Brain pericyte (primary cell): ENCODE results near the gene SGTA.
A peak's percentile ranks its signal among the peaks of the same experiment; 100 is the strongest.

Source experiments
- DNase-seq: peaks from one replicate; pipeline ENCODE4 v3.0.0-alpha.2; 2012; ENCODE audit warnings: low read depth, low spot score

Gene SGTA

DNA sequence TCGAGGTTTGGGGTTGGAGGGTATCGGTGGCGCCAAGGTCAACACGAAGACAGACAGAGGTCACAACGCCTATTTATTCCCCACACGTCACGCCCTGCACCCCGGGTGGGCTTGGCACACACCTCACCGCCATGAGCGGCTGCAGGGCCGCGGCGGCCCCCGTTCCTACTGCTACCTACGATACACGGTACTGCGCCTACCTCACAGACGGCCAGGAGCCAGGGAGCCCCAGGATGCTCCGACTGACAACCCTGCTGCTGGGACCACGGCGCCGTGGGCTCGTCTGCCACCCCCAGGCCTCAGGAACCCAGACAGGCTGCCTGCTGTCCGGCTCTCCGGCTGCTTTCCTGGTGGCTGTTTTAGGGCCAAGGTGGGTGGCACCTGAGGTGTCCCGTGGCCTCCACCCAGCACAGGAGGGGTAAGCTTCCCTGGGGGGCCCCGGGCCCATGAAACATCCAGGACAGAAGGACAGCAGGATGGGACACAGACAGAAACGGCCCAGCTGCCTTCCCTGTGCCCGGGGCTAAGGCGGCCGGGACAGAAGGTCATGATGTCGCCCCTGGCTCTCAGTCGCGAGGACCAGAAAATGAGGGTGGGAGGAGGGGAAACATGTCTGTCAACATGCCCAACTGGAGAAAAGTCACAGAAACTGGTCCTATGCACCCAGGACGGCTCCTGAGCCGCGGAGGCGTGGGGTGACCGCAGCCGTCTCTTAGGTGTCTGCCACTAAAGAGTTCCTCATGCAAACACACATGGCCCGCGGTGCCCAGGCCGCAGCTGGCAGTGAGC is 28.2 kb downstream of the SGTA start:
- DNase-seq, result no peak

DNA sequence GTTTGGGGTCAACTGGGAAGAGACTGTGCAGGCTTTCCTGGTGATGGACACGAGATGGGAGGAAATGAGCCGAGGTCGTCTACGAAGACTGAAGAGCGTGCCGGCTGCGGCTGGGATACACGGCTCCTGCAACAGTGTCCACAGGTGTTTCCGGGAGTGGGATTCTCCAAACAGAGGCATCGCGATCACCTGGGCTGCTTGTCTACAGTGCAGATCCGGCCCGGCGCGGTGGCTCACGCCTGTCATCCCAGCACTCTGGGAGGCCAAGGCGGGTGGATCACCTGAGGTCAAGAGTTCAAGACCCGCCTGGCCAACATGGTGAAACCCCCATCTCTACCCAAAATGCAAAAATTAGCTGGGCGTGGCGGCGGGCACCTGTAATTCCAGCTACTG is 31.6 kb downstream of the SGTA start:
- DNase-seq, result no peak

DNA sequence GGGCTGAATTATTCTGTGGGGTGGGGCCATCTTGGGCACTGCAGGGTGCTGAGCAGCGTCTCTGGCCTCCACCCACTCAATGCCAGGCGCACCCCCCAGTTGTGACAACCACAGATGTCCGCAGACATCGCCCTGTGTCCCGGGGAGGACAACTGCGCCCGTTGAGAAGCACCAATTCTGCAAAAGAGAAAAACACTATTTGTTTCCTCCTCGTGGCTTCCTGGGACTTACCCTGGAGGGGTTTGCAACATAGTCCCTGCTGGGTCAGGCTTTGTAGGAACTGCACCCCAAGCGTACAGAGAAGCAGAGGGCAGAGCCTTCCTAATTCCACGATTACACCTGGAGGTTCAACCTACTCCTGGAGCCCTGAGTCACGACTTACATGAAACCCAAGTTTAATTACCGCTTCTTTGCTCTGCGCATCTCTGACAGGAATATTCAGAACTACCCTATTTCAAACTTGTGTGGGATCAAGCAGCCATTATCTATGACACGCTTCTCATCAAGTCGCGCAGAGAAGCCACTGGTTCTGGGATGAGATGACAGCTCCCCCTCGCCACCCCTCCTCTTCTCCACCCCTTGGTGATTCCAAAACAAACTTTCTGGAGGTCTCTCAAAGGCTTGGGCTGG is 32.1 kb downstream of the SGTA start:
- DNase-seq, result no peak

DNA sequence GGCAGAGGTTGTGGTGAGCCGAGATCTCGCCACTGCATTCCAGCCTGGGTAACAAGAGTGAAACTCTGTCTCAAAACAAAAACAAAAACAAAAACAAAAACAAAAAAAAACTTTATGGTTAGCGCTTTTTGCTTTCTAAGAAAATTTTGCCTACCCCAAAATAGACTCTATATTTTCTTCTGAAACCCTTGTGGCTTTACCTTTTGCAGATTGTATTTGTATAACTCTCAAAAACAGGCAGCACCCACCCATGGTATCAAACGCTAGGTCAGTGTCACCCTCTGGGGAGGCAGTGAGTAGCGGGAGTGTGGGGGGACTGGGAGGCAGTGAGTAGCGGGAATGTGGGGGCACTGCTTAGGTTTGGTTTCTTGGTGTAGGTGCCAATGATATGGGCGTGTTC is 35.7 kb downstream of the SGTA start:
- DNase-seq, result no peak

DNA sequence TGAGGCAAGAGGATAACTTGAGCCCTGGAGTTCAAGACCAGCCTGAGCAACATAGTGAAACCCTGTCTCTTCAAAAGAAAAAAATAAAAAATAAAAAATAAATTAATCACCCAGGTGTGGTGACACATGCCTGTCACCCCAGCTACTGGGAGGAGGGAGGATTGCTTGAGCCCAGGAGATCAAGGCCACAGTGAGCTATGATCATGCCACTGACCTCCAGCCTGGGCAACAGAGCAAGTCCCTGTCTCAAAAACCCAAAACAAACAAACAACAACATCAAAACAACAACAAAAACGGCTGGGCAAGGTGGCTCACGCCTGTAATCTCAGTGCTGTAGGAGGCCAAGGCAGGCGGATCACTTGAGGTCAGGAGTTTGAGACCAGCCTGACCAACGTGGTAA is 39.0 kb downstream of the SGTA start:
- no peak for DNase-seq

DNA sequence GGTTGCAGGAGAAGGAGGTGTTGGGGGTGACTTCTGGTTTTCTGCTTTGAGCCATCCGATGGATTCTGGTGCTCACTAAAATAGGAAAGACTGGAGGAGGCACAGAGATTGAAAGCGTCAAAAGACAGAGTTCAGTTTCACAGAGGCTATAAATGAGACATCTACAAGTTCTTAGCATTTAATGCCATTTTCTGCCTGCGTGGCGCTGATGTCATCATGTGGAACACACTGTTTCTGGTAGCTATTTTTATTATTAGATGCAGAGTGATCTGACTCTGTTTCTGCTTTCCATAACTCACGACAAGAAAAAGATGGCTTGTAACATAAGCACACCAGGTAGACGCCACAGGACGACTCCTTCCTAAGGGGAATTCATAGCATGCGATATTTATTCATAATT is 40.0 kb downstream of the SGTA start:
- DNase-seq, result no peak

DNA sequence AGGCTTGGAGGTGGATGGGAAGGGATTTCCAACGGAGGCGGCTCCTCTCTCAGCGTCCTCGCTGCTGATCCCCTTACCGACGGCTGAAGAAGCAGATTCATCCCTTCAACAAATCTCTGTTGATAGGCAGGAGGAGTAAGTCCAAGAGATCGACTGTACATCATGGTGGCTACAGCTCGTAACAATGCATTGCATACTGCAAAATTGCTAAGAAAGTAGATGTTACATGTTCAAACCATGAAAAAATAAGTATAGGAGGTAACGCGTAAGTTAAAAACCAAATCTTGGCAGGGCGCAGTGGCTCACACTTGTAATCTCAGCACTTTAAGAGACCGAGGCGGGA is 42.8 kb downstream of the SGTA start:
- DNase-seq, result no peak

DNA sequence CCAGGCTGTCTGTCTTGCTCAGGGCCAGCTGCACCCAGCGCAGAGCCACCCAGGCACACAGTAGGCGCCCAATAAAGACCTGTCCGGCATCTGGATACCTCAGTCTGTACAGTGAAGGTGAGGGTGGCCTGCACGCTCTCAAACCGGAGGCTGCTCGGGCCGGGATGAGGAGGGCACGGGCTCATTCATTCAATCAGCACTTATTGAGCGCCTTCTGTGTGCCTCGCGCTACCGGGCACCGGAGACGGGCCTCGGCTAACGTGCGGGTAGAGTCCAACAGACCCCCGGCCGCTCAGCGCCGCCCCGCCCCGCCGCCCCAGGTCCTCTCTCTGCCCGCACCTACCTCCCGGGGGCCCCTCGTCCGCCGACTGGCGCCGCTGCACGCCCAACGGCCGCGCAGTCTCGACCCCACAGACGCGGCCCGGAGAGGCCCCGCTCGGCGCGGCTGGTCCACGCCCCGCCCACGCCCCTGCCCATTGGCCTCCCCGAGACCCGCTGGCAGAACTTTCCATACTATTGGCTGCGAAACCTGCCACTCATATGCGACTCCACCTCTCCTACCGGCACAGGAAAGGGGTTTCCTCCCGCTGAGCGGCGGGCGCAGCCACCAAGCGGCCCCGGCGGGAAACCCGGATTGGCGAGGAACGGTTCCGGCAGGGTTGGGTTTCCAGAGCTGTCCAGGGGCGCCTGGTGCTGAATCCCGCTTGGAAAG is 43.3 kb downstream of the SGTA start, which contains the start of gene SLC39A3:
Gene SLC39A3 (minus strand): TSS at position 416 of the 712 bp plus-strand sequence. CDS start 2,760 bp downstream, outside the sequence.
- peak; percentile 87 for DNase-seq

DNA sequence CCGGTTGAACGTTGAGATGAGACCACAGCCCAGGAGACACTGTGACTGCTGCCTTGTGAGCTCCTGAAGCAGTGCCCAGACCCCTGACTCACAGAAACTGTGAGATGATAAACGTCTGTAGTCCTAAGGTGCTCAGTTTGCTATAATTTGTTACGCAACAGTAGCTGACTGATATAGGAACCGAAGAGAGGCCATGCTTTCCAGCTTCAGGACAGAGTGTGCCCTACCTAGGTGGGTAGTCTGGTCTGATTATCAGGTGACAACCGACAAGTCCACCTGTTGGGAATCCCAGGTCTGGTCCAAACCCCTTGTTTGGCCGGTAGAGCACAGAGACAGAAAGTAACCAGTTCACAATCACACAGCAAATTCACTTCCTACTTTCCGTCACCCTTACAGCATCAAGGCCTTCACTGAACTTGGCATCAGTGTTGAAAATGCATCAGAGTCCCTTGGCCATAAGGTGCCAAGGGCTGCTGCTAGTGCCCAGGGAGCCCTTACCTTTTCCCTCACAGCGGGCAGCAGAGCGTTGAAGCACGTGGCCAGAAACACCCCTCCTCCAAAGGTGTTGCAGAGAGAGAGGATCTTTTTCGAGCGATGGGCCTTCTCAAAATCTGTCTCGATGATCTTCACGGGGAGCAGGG is 46.4 kb downstream of the SGTA start:
- DNase-seq, result no peak

DNA sequence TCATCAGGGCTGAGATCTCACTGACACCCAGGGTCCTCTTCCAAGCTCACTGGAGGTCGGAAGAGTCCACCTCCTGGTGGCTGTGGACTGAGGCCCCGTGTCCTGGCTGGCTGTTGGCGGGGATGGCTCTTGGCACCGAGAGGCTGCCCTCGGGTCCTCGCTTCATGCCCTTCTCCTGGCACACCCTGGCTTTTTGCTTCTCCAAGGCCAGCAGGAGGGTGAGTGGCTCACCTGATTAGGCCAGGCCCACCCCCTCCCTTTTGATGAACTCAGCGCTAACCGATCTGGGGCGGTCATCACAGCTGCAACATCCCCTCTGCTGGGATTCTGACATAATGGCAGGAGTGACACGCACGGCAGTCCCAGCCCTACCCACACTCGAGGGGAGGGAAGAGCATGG is 47.7 kb downstream of the SGTA start:
- no peak for DNase-seq

DNA sequence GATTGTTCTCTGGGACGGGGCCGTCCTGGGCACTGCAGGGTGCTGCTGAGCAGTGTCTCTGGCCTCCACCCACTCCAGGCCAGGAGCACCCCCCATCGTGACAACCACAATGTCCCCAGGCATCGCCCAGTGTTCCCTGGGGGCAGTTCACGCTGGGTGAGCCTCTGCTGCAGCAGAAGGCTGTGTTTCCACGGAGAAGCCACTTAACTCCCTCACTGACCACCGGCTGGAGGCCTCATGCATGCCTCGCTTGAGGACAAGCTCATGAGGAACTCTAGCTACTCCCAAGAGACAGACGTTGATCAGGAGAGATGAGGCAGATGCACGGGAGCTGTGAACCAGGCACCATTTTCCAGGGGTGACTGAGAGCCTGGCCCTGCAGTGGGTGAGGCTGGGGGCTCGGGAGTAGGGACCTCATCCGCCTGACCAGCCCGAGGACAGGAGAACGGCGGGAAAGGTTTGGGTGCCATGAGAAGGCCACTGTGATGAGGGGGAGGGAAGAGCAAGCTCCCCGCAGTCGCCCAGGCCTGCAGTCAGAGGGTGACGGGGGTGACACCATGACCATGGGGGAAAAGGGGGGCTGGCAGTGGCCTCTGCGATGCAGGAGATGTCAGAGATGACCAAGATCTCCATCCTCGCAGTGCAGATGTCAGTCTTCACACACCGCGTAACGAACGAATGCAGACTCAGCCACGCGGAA is 48.3 kb downstream of the SGTA start:
- DNase-seq, result no peak

DNA sequence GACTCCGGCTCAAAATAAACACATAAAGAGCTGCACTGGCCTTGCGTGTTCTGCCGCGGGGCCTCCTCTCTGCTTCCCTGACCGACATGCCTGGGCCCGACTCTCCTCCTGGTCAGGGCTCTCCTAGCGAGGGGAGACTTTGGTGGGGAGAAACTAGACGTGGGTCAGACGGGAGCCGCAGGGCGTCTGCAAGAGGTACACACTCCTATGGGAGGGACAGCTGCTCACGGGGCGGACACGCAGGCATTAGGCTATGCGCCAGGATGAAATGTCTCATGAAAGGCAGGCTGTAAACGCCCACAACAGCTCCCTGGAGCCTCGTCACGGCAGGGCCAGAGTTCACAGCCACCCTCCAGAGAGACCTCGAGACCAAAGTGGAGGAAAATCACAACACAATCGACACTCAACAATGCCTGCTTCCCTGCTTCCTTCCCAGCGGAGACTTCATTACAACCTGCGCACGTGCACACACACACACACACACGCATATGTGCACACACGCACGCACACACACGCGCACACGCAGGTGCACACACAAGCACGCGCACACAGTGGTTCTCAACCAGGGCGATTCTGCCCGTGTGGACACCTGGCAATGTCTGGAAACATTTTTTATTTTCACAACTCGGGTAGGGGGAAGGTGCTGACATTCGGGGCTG is 49.0 kb downstream of the SGTA start:
- DNase-seq, result no peak

DNA sequence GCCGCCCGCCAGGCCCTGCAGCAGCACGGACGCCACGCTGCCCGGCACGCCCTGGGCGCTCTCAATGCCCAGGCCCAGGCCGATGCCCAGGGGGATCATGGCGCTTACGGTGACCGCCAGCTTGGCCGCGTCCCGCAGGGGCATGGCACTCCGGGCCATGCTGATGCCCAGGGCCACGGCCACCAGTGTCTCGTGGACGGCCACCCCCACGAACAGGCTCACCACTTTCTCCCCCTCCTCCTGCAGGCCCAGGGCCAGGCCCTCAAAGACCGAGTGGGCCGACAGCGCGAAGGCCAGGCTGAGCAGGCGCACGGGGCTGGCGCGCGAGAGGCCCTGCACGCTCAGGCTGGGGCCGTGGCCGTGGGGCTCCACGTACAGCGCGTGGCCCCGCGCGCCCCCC is 50.2 kb downstream of the SGTA start:
- DNase-seq, result no peak

DNA sequence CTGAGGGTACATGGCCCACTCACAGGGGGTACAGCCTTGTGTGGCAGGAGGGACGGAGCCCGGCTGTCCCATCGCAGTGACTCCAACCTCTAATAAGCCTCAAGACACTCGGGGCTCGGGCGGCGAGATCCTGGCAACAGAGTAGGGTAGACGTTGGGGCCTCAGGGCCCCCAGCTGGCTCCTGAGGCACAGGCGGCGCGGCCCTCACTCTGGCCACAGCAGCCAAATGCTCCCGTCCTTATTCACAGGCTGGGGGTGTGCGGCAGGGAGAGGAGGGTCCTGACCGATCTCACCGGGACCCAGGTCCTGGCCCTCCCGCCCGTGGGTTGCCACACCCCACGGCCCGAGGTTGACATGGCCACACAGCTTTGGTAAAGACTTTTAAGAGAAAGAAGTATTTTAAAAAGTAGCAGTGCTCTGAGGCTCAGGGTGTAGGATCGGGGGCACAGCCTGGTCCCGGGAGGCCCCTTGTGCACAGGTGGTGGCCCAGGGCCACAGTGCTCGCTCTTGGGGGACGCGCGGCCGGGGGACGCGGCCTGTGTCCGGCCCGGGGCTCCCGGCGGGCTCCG is 50.8 kb downstream of the SGTA start:
- DNase-seq, result no peak

DNA sequence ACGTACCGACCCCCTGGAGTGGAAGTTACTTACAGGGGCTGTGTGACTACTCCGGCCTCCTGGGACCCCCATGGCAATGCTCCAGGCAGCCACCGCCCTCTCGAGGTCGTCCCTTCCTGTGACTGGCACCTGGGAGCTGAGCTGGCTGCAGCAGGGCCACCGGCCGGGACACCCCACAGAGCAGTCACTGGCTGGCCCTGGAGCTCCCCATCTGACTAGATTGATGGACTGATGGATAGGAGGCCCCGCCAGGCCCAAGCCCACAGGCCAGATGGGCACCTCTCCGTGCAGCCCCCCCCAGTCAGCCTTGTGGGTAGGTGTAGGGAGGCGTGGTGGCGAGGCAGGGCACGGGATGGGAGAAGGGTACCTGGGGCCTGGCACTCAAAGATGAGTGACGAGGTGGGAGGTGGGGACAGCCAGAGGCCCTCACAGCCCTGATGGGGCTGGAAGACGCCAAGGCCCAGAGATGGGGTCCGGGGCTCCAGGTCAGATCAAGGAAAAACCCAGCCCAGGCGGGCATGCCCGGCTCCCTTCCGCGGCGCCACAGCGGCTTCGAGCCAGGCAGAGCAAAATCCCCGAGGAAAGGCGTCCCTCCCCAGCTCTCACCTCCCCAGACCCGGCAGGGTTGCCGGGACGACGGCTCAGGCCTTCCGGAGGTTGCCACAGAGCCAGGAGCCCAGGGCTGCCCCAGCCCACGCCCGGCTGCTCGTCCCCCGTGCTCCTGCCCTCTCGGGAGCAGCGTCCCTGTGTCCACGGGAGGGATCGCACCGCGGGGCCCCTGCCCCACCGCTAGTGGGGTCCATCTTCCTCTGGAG is 51.7 kb downstream of the SGTA start:
- no peak for DNase-seq

DNA sequence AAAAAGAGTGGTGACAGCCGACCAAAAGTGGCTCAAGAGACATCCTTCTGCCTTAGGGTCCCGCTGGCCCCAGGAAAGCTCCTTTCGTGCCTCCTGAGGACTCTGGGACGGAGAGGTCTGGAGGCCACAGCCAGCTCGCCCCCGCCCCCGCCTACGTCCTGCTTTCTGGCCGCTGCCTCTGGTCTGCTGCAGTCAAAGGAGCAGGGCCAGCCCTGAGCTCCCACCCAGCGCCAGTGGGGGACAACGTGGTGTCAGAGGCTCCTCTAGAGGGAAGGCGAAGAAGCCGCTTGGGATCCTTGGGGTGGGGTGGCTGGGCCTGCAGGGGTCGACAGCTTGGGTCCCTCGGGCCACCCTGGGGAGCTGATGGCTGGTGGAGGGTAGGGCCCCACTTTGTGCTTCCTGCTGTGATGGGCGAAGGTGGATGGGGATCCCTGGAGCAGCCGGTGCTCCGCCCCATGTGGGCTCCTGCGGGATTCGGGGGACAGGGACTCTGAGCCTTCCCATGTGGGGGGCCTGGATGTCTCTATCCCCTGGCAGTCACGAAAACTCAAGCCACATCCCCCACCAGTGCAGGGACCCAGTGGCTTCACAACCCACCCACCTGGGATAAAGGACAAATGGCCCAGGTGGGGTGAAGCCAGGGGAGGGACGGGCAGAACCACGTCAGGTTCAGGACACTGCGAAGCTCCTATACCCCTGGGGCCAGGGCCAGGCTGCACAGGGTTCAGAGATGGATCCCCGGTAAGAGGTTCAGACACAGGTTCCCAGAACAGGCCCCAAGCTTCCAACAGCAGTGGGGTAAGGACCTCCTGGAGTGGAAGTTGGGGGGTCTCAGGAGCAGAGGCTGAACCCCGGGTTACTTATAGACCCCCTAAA is 52.9 kb downstream of the SGTA start:
- DNase-seq, result no peak

DNA sequence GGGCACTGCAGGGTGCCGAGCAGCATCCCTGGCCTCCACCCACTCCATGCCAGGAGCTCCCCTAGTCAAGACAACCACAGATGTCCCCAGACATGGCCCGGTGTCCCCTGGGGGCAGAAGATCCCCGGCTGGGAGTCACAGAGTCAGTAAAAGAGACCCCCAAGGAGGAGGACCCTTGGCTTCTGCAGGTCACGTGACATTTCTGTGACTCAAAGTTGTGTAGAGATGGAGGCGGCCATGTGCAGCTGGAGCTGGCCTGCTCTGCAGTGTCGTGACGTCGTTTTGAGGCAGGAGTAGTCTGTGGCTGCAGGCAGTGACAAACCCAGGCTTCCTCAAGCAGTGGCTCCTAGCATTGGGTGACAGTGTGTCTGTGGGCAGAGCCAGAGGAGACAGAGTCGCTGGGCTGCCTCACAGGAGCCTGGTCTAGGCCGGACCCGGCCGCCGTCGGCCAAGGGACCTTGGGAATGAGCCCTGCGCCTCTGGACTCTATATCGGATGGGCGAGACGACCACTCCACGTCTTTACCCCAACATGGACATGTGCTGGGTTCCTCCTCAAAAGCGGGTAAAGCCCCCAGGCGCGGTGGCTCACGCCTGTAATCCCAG is 54.2 kb downstream of the SGTA start:
- DNase-seq, result no peak

DNA sequence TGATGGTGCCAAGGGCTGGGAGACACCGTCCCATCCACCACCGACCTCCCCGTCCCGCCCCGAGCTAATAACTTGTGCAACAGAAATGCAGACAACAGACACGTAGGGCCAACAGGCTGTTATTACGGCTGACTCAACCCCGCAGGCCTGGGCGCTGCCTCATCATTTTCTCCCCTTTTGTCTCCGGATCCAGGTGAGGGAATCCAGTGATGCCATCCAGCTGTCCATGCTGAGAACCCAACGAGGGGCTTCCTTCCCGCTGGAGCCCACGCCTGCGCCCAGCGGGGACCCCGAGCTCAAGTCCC is 55.5 kb downstream of the SGTA start:
- DNase-seq, result no peak
